Activated CD8-positive, alpha-beta memory T cell treated with anti-CD3 and anti-CD28 coated beads, Interleukin-2, amount 50 U/mL, for 24 hours (primary cell): Measurements from ENCODE around the gene E4F1.
A peak's percentile ranks its signal among the peaks of the same experiment; 100 is the strongest.
"Not testable (repeated sequence)": the region's sequence is repeated elsewhere in the genome, so short reads cannot be mapped to it uniquely, and the experiment has no call there.

Source experiments
- DNase-seq: peaks from one replicate; pipeline ENCODE4 v3.0.0-alpha.2; 2020; ENCODE audit errors: extremely low read depth

Gene E4F1

DNA sequence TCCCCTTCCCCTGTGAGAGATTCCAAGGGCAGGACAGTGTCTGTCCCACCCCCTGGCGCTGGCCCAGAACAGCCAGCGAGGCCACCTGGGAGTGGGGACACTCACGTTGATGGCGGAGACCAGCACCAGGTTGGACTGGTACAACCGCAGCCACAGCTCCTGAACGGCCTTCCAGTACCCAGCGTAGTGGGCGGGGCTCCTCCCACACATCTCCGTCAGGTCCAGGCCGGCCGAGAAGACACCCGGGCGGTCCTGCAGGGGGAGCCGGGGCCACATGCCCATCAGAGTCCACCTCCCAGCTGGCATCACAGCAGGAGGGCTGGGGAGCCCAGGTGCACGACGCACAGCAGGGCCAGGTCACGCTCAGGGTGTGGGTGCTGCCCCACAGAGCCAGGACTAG is 20.9 kb downstream of the E4F1 start:
- DNase-seq, result no peak

GRCh38 chr16:2244926-2245795 is 21.8 kb downstream of the E4F1 start:
- no peak for DNase-seq

DNA sequence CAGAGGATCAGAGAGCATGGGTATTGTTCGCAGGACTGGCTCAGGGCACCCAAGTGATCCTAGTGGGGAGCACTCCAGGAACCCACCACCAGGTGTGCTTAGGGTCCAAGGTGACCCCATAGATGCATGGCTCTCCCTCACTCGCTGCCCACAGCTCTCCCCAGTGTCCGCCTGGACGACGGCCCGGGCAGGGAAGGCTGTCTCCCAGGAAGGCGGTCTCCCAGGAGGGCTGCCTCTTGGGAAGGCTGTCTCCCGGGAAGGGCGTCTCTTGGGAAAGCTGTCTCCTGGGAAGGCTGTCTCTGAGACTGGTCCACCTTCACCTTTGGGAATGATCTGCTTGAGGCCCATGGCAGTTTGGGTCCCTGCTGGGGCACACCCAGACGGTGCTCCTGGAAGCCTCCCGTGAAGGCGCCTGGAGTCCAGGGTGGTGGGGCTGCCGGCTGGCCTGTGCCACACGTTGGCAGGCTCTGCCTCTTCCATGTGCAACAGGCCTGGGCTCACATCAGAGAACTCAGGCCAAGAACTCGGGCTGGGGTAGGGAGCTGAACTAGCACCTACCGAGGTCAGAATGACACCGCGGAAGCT is 23.0 kb downstream of the E4F1 start:
- DNase-seq, result no peak

DNA sequence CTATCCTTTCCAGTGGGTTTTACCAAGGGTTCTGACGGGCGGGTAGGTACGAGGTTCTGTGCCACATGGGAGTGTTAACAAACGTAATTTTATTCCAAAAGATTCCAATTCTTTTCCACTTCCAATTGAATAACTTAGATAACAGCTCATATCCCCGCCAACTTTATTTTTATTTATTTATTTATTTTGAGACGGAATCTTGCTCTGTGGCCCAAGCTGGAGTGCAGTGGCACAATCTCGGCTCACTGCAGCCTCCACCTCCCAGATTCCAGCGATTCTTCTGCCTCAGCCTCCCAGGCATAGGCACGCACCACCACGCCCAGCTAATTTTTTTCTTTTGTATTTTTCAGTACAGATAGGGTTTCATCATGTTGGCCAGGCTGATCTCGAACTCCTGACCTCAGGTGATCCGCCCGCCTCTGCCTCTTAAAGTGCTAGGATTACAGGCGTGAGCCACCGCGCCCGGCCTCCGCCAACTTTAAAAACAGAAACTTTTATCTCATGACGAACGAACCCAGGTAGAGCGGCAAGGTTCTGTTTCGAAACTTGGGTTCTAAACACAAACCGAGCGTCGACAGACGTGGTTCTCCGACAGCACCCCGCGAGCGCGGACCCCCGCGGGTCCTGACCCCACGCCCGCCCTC is 27.4 kb downstream of the E4F1 start:
- DNase-seq, result no peak

DNA sequence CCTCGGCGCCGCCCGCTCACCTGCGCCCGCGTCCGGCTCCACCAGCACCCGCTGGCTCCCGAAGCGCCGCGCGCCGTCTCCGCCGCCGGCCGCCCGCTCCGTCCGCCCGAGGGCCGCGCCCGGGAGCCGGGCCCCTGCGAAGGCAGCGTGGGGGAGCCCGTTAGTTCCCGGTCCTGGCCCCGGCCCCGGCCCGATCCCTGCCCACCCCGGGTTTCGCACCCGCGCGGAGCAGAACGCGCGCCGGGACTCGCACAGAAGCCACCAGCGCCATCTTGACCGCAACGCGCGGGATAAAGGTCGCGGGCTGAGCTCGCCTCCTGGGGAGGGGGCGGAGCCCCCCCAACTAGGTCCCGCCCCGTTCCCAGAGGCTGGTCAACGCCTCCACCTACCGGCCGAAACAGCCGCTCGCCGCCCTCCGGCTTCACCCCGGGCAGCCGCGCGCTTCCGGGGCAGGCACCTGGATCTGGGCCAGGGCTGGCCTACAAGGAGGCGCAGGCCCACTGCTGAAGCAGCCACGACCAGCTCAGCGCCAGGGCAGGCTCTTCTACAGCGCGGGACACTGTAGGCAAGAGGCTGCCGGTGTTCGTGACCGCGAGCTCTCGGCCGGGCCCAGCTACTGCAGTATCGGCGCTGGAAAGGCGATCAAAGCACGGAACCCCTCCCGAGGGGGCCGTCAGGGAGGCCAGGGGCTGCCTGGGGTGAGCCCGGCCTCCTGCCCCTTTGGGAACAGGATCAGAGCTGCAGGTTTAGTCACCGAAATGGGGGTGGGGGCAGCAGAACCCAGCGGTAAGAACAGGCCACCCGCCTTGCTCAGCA is 28.1 kb downstream of the E4F1 start, which contains the start of gene ECI1:
Gene ECI1 (minus strand): TSS at position 292 of the 816 bp plus-strand sequence. CDS start 21 bp downstream, at position 271.
- DNase-seq, result peak; percentile 43

DNA sequence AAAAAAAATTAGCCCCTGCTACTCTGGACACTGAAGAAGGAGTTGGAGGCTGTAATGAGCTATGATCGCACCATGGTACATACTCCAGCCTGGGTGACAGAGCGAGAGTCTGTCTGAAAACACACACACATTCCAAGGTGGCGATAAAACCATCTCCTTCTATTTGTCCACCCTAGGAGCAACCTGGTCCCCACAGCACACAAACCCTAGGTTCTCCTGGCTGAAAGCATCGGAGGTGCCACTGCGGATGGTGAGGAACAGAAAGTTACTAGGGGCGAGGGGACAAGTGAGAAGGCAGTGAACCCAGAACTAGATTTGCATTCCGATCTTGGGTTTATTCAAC is 29.4 kb downstream of the E4F1 start:
- DNase-seq, result no peak

- DNase-seq, result no peak
Observed at GRCh38 chr16:2253293-2253692, 29.9 kb downstream of the E4F1 start.

DNA sequence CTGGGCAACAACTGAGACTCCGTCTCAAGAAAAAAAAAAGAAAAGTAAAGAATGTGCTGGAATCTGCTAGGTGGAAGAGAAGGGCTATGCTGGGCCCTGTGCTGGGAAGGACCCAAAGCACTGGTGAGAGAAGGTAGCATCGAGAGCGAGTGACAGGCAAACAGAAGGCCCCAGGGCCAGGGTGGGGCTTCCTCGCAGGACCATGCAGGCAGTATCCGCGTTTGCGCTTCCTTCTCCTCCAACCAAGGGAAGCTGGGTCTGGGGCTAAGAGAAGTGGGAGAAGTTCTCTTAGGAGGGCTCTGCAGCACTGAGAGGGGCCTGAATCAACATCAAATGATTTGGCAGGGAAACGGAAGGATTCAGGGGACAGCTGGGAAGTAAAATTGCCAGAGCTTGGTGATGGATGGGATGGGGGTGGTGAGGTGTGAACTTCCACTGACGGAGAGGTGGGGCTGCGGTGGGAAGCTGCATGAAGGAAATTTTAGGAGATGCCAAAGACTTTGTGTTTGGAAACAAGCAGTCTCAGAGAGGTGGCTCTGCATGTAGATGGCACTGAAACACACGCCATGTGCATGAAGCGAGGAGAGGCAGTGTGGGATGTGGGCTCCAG is 33.2 kb downstream of the E4F1 start:
- DNase-seq, result no peak

GRCh38 chr16:2257726-2258125 is 34.3 kb downstream of the E4F1 start:
- DNase-seq, result no peak

- DNase-seq, result not testable (repeated sequence)
Observed at GRCh38 chr16:2258530-2258929, 35.1 kb downstream of the E4F1 start.

- DNase-seq, result no peak
Observed at GRCh38 chr16:2260250-2260649, 36.9 kb downstream of the E4F1 start.

DNA sequence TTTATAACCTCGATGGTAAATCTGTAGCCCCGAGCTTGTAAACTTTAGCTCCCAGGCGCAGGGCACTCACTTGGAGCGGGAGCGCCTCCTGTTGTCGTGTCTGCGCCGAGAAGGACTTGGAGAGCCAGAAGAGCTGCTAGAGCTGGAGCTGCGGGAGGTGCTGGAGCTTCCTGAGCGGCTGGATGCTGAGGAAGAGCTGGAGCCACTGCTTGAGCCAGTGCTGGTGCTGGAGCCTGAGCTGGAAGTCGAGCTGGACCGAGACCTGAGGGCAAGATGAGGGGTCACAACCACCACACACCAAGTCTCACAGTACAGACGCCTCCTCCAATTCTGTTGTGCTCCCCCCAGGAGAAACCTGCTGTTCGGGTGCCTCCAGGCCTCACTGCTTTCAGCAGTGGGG is 39.6 kb downstream of the E4F1 start:
- DNase-seq, result not testable (repeated sequence)

DNA sequence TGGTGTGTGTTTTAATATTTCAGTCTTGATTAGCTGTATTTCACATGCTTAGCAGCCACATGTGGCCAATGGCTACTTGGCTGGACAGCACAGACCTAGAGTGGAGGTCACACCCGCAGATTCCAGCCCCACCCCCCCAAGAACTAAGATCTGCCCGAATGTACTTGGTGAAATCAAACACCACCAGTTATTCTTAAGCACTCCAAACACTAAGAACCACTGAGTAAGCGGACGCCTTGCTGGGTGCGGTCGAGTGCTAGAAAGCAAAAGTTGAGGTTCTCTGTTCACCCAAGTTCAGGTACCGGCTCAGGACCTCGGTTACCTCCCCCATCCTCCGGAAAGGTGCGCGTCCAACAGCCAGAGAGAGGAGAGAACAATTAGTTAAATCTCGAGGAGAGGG is 43.5 kb downstream of the E4F1 start:
- DNase-seq, result not testable (repeated sequence)

GRCh38 chr16:2267505-2267912 is 44.1 kb downstream of the E4F1 start:
- not testable (repeated sequence) for DNase-seq

DNA sequence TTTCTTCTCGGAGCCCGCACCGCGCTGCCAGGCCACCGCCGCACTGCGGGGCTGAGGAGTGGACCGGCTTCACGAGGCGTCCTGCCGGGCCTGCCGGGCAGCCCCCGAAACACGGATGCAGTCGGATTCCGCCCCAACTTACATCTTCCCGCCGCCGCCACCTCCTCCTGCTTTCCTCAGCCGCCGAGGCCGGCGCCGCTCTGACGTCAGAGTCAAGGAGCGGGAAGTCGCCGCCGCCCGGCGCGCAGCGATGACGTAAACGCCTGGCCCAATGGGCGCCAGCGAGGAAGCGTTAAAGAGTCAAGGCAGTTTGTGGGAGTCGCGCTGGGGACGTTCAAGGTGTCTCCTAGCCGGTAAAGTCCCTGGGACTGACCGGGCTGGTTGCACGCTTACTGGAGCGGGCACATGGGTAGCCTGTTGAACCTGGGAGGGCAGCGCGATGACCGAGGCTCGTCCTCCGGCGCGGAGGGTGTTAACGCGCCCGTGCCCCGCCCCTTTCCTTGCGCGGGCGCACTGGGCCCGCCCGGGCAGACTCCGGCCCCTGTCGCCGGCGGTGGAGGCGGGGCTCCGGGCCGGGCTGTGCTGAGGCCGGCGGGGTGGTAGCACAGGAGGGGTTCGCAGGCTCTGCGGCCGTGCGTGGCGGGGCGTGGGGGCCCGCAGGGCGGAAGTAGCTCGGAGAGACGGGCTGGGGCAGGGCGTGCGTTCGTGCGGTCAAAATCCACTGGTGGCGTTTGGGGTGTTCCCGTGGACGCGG is 44.7 kb downstream of the E4F1 start, which contains the start of gene RNPS1:
Gene RNPS1 (minus strand): TSS at position 214 of the 754 bp plus-strand sequence. CDS start 3,483 bp downstream, outside the sequence.
- DNase-seq, result peak; percentile 81

DNA sequence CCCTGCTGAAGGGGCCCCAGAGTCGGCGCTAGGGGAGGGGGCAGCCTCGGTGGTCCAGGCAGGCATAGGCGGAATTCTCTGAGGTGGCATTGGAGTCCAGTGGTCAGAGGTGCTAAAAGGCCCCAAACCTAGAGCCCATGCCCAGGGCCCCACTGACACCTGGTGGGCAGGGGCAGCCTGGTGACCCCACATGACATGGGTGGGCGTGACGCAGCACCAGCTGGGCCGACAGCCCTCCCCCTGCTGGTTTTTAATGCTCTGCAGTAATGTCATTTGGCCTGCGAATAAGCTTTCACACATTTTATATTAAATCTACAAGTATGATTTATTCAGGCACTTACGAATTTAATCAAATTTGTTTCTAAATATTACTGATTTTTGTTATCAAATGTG is 46.7 kb downstream of the E4F1 start:
- no peak for DNase-seq

DNA sequence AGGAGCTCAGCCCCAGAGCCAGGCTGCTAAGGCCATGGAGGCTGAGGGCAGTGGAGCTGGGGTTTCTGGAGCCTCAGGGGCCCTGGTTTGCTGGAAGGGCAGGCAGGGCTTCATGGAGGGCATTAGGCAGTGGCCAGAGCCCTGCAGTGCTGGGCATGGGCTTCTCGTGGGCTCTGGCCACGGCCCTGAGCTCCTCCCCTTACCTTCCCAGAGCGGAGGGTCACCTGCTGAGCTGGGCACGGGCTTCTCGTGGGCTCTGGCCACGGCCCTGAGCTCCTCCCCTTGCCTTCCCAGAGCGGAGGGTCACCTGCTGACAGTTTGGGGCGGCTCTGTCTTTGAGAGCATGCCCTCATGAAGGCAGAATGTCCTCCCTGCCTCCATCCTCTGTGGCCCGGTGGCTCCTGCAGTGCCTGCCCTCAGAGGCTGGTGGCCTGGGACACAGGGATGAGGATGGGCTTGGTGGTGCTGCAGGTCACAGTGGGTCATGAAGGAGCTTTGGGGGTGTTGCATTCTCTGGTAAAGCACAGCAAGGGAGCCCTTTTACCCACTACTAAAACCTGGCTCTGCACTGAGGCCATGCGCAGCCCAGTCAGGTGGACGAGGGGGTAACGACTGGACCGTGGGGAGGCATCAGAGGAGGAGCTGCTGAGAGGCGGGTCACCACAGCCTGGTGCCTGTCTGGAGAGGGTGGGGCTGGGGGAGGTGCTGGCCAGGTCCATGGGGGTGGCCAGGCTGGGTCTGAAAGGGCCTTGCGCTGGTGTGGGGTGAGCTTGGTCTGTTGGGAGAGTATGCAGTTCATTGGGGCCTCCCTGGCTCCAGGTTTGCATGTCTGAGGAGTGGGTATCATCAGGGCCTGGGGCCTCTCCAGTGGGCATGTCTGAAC is 47.4 kb downstream of the E4F1 start:
- no peak for DNase-seq

DNA sequence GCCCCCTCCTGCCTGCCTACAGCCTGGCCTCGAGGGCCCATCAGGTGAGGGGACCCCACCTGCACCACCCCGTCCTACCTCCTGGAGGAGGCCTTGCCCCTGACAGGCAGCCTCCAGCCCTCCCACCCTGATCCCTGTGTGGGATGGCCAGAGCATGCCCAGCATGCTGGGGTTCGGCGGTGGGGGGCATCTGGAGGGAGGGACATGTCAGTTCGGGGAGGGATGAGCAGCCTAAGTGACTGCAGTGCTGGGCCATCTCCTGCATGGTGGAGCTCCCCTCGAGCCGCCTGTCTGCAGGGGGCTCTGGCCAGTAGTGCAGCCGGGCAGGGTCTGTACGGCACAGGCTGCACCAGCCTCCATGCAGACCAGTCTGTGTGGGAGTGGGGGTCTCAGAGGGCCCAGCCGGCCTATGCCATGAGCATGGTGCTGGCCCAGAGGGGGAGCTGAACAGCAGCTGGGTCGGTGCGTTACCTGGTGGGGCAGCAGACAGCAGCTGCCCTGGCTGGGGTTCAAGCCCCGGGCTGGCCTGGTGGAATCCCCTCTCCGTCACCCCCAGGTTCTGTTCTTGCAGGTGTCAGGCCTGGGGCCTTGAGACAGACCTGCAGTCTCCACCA is 48.6 kb downstream of the E4F1 start:
- DNase-seq, result no peak

DNA sequence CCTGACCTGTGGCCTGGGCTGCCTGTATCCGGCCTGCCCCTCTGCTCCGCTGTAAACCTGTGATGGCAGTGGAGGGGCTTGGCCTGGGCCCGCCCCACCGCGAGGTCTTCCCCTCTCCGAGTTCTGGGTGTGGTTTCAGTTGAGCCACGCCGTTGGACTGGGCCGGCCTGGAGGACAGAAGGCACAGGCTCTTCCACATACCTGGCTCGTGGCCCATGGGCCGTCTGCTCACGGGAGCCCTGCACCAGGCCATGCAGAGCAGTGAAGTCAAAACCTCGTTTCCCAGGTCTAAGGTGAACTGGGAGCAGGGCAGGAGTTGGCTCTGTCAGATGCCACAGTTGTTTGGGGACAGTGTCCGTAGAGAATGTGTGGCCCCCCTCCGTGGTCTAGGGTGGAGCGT is 50.1 kb downstream of the E4F1 start:
- DNase-seq, result no peak
